Adrenal gland (tissue), 12 donors: Measurements from ENCODE around the gene ZFYVE1. TPM values are rescaled to one million over a fixed set of nuclear protein-coding genes. Genes with fewer than 3 reads are reported as not detected.

Experiments used
- DNase-seq, 7 donors: peaks; one replicate each; pipeline ENCODE4 v3.0.0-alpha.2; 2019 to 2020
- H3K27ac ChIP-seq, 5 donors: fragments of 200-600 bp; sonication (generic) in 4 of 5; 1 replicate in 3 of 5; 2 replicates in 2 of 5; pipeline versions ENCODE4 v1.5.1 to v1.8.0; 2016 to 2020; ENCODE audit warnings: mild to moderate bottlenecking in 1 of 5
- H3K27me3 ChIP-seq: fragments of 200-600 bp; 2 replicates; pipeline ENCODE4 v1.8.0; 2021
- H3K36me3 ChIP-seq, 2 donors: fragments of 200-600 bp; replicated peaks in 1 of 2; 1 replicate in 1 of 2; 2 replicates in 1 of 2; pipeline versions ENCODE4 v1.5.1 to v1.8.0; 2018 to 2022
- H3K4me1 ChIP-seq, 2 donors: fragments of 200-600 bp; replicated peaks in 1 of 2; 1 replicate in 1 of 2; 2 replicates in 1 of 2; pipeline versions ENCODE4 v1.5.1 to v1.8.0; 2018 to 2021
- H3K4me3 ChIP-seq, 4 donors: fragments of 200-600 bp; sonication (generic) in 3 of 4; one replicate each; pipeline ENCODE4 v1.5.1; 2016 to 2018
- H3K9me3 ChIP-seq, 3 donors: fragments of 200-600 bp; sonication (generic) in 1 of 3; replicated peaks in 1 of 3; 1 replicate in 2 of 3; 2 replicates in 1 of 3; pipeline versions ENCODE4 v1.5.1 to v1.8.0; 2016 to 2021
- POLR2A ChIP-seq, 2 donors: fragments of 450-650 bp; IDR thresholded peaks; one replicate each; pipeline ENCODE4 v1.6.1; 2017; ENCODE audit warnings: antibody characterized with exemption in 2 of 2, mild to moderate bottlenecking in 2 of 2, moderate library complexity in 1 of 2
- WGBS, 4 donors: extraction: QIAGEN DNeasy Blood & Tissue Kit in 2 of 4; methylation state at CpG; one replicate each; pipeline versions ENCODE4 v1.1.5 to v1.1.7; 2013 to 2017; 5-methylcytosine and 5-hydroxymethylcytosine counted together
- intact Hi-C, 2 donors: fragments of 100-400 bp; cut with DNase I; formaldehyde crosslinking; loops; one replicate each; pipeline versions ENCODE4 v1.14.1 to v1.15.0; 2022 to 2023
- polyA plus RNA-seq, 3 donors: library from polyadenylated mRNA; stranded (reverse); fragments of 200-250 nt in 2 of 3; fragments of 350-450 nt in 1 of 3; fragmentation: Illumina TruSeq in 1 of 3; extraction: RNeasy Lipid Tissue Mini Kit (QIAGEN cat#74804) in 1 of 3; gene quantifications; one replicate each; pipeline ENCODE4 v1.2.3, GENCODE V29; 2013 to 2014
- total RNA-seq, 9 donors: library from RNA; depleted of rRNA in 4 of 9; stranded (reverse); fragments of >200 nt in 4 of 9; fragments of 120-200 nt in 1 of 9; fragmentation: NEBNext Ultra II Directional in 1 of 9; extraction: Animal tissue kit (Norgen Biotek cat#: 25700) in 1 of 9; gene quantifications; one replicate each; pipeline versions ENCODE4 v1.1.0 to v1.2.4, GENCODE V29; 2013 to 2023
- TF ChIP-seq, protein P1 (sequence below), 6 experiments: fragments of 450-650 bp in 4 of 6; fragments of 200-600 bp in 2 of 6; sonication (generic) in 1 of 6; IDR thresholded peaks; 1 replicate in 5 of 6; 2 replicates in 1 of 6; pipeline versions ENCODE4 v1.5.1 to v1.8.0; 2016 to 2021; ENCODE audit warnings: antibody characterized with exemption in 6 of 6, mild to moderate bottlenecking in 2 of 6, moderate library complexity in 1 of 6
- donor health status: healthy with polysubstance abuse.
- donor health status: Bipolar disorder and iron deficiency.
- donor health status: DM: yes; HTN: yes; CAD: no.
- donor health status: DM: no; HTN: no; CAD: no.
- donor health status: DM: no; HTN: no; CAD: no.
- donor health status: DM: yes; HTN: yes; CAD: no.

The ZFYVE1 gene
- total and polyA plus RNA-seq, 12 donors = 8.2 to 41.3 (median 26.5) TPM

DNA sequence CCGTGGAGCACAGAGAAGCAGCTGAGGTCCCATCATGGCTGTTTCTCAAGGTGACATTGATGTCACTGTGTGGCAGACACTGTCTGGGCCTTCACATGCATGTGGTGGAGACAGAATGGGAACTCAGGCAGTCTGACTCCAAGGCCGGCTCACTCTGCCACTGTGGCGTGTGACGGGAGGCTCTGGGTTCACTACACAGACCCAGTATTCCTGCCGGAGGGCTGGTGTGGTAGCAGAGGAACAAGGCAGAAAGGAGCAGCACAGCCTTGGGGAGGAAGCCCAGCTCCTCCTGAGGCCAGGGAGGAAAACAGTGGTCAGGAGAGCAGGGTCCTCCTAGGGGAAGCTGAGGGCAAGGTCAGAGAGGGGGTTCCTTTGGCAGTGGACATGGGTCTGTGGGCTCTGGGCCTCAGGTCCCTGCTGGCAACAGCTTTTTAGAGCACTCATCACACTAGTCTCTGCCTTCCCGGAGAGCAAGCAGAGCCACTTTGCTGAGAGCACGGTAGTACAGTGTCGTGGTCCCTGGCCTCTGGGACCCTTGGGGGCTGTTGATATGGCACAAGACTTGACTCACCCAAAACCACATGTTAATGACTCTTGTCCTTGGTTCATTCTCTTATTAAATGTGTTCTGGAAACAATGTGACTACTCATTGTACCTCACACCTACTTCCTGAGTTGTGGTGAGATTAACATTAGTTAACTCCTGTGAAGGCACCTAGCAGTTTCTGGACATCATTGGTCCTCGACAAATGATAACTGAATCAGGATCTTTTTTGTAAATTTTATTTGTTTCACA, 79.3 kb downstream of the ZFYVE1 start:
- Histone ChIP-seq H3K27me3 (no peaks in the 10 kb centered on the region), H3K27ac (no peak overlapping the region), H3K4me3 (no peak overlapping the region), H3K36me3 (peaks cover 0 to 18% of the 10 kb centered on the region in 2 donors), H3K4me1 (no peaks in the 10 kb centered on the region), H3K9me3 (no peaks in the 10 kb centered on the region)
- intact Hi-C loops = loop anchor here (5.0 kb wide), 1 partner anchor 430 kb away; no protein-coding TSS in a partner anchor
- no peak for TF ChIP-seq POLR2A (IDR thresholded peaks at IDR 0.05)
- TF ChIP-seq, protein P1, sequence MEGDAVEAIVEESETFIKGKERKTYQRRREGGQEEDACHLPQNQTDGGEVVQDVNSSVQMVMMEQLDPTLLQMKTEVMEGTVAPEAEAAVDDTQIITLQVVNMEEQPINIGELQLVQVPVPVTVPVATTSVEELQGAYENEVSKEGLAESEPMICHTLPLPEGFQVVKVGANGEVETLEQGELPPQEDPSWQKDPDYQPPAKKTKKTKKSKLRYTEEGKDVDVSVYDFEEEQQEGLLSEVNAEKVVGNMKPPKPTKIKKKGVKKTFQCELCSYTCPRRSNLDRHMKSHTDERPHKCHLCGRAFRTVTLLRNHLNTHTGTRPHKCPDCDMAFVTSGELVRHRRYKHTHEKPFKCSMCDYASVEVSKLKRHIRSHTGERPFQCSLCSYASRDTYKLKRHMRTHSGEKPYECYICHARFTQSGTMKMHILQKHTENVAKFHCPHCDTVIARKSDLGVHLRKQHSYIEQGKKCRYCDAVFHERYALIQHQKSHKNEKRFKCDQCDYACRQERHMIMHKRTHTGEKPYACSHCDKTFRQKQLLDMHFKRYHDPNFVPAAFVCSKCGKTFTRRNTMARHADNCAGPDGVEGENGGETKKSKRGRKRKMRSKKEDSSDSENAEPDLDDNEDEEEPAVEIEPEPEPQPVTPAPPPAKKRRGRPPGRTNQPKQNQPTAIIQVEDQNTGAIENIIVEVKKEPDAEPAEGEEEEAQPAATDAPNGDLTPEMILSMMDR (IDR thresholded peaks at IDR 0.05) = no peak
- DNase-seq = no peak
- WGBS, 4 donors = 88 to 94% (median 92%) methylated on average over 9 of the region's 9 CpGs

DNA sequence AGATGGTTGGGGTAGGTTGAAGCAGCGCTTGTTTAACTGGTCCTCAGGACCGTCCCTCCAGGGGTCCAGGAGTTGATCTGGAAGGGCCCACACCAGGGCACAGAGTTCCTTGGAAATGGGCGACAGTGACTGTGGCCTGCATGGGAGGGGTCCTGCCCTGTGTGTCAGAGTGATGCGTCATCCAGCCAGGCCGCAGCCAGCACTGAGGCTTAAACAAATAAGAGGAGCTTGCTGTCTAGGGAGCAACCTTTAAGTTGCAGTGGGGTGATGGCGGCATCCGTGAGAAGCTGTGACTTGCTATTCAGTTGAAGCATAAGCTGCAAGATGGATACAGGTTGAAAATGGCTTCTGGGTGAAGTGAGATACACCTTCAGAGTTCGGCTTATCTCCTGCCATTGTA, 80.4 kb downstream of the ZFYVE1 start:
- DNase-seq = no peak
- no peak overlapping the region for H3K4me3 ChIP-seq
- H3K4me1 ChIP-seq = no peaks in the 10 kb centered on the region
- no peaks in the 10 kb centered on the region for H3K9me3 ChIP-seq
- no peak overlapping the region for H3K27ac ChIP-seq
- WGBS, 4 donors = 93 to 98% (median 93%) methylated on average over 8 of the region's 8 CpGs
- intact Hi-C loops = loop anchor here (5.0 kb wide), 1 partner anchor 429 kb away; no protein-coding TSS in a partner anchor
- peaks cover 0 to 21% of the 10 kb centered on the region in 2 donors for H3K36me3 ChIP-seq
- no peaks in the 10 kb centered on the region for H3K27me3 ChIP-seq
- no peak for TF ChIP-seq POLR2A (IDR thresholded peaks at IDR 0.05)
- TF ChIP-seq, protein P1 (IDR thresholded peaks at IDR 0.05) = no peak

DNA sequence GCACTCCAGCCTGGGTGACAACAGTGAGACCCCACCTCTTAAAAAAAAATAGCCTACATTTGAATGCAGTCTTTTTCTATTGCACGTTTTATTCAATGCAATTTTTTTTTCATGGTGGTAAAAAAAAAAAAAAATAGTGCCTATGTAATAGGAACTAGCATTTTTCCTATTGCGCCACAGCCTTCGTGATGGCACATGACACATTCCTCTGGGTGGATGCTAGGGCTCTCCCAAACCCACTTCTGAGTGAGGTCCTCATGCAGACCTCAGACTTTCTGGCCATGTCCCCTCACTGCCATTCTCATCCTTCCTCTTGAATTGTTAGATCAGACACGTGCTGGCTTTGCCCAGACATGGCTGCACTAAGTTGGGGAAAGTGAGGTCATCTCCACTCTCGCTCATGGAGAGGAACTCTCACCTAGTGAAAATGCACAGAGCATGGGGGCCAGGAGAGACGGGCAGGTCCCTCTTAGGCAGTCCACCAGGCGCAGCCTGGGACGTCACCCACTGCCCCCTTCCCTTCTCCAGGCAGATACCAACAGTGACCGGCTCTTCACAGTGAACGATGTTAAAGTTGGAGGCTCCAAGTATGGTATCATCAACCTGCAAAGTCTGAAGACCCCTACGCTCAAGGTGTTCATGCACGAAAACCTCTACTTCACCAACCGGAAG, 81.4 kb downstream of the ZFYVE1 start:
- WGBS, 4 donors = 84 to 93% (median 92%) methylated on average over 6 to 13 of the region's 13 CpGs
- Histone ChIP-seq H3K4me3 (no peak overlapping the region), H3K36me3 (peaks cover 0 to 28% of the 10 kb centered on the region in 2 donors), H3K9me3 (no peaks in the 10 kb centered on the region), H3K27me3 (no peaks in the 10 kb centered on the region), H3K4me1 (no peaks in the 10 kb centered on the region), H3K27ac (no peak overlapping the region)
- TF ChIP-seq POLR2A (IDR thresholded peaks at IDR 0.05) = no peak
- TF ChIP-seq, protein P1 (IDR thresholded peaks at IDR 0.05) = no peak
- intact Hi-C loops = loop anchor here (5.0 kb wide), 1 partner anchor 428 kb away; no protein-coding TSS in a partner anchor
- DNase-seq = no peak

DNA sequence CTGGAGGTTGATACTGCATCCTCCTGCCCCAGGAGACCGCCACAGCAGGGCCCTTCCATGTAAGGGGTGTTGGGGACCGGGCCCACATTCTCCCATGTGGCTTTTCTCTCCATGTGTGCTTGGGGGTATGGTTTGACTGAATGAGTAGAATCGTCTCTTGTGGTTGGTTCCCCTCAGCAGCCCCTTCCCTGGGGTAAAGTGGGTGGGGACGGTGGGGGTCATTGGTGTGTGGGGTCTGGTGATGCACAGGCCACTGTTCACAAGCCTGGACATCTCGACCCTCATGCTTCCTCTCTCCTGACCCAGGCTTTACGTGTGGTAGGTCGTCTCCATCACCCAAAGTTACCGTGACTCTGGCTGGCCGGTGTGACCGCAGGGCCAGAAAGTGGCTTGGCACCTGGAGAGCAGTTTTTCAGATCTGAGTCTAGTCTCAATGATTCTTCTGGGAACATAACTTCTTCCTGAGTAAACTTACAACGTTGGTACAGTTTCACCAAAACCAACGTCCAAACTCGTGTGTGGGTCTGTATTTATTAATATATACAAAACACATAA, 83.0 kb downstream of the ZFYVE1 start:
- DNase-seq = peak in 1 of 7 donors; percentile 8
- peaks cover 0 to 28% of the 10 kb centered on the region in 2 donors for H3K36me3 ChIP-seq

More for the DNA sequence above, 83.0 kb downstream of the ZFYVE1 start:
- Histone ChIP-seq H3K4me3 (no peak overlapping the region), H3K4me1 (peaks cover 10 to 11% of the 10 kb centered on the region in 2 donors), H3K27ac (no peak overlapping the region), H3K27me3 (no peaks in the 10 kb centered on the region), H3K9me3 (no peaks in the 10 kb centered on the region)
- TF ChIP-seq, protein P1 (IDR thresholded peaks at IDR 0.05) = no peak
- no peak for TF ChIP-seq POLR2A (IDR thresholded peaks at IDR 0.05)
- intact Hi-C loops = no loop called here
- 89 to 96% (median 93%) methylated on average over 9 to 13 of the region's 13 CpGs for WGBS, 4 donors
